Kidney epithelial cell (primary cell): Measurements from ENCODE around the gene LIPN. TPM values are rescaled to one million over a fixed set of nuclear protein-coding genes. Genes with fewer than 3 reads are reported as not detected.

Source experiments
- DNase-seq: peaks from one replicate; pipeline ENCODE4 v3.0.0-alpha.2; 2010; ENCODE audit warnings: low read depth
- H3K27me3 ChIP-seq: 2 replicates; pipeline ENCODE4 v1.6.0; 2011; ENCODE audit warnings: low read length; ENCODE audit not compliant: control insufficient read depth, insufficient read depth
- H3K36me3 ChIP-seq: 2 replicates; pipeline ENCODE4 v1.5.1; 2011; ENCODE audit warnings: low read length; ENCODE audit not compliant: control insufficient read depth, insufficient read depth
- H3K4me3 ChIP-seq: 2 replicates; pipeline ENCODE4 v1.5.1; 2011; ENCODE audit warnings: low read depth, mild to moderate bottlenecking, control low read depth, low read length
- CTCF ChIP-seq: IDR thresholded peaks from 2 replicates; pipeline ENCODE4 v1.5.1; 2011; ENCODE audit warnings: mild to moderate bottlenecking, moderate library complexity, low read length, control low read depth, inconsistent platforms; ENCODE audit not compliant: insufficient read depth, poor library complexity, severe bottlenecking
- total RNA-seq: library from RNA; depleted of rRNA; stranded (reverse); fragments of >200 nt; gene quantifications from 2 replicates; pipeline ENCODE4 v1.2.3, GENCODE V29; 2015

LIPN gene
- total RNA-seq, 1 donor from 2014 or later, result not detected

GRCh38 chr10:88793712-88794299 lies 34.0 kb downstream of the LIPN start:
- no peaks in the 10 kb centered on the region for H3K27me3 ChIP-seq
- H3K36me3 ChIP-seq, result no peaks in the 10 kb centered on the region
- TF ChIP-seq CTCF, result no peak
- DNase-seq, result no peak
- H3K4me3 ChIP-seq, result no peak overlapping the region

GRCh38 chr10:88794731-88795130 lies 34.9 kb downstream of the LIPN start:
- Histone ChIP-seq H3K27me3 (no peaks in the 10 kb centered on the region), H3K4me3 (no peak overlapping the region), H3K36me3 (no peaks in the 10 kb centered on the region)
- no peak for TF ChIP-seq CTCF
- DNase-seq, result no peak

- TF ChIP-seq CTCF, result no peak
- no peak for DNase-seq
- no peaks in the 10 kb centered on the region for H3K36me3 ChIP-seq
- H3K27me3 ChIP-seq, result no peaks in the 10 kb centered on the region
- no peak overlapping the region for H3K4me3 ChIP-seq
Measured at GRCh38 chr10:88800152-88801125, 40.6 kb downstream of the LIPN start.

GRCh38 chr10:88802523-88803285 lies 42.9 kb downstream of the LIPN start, which contains the start of gene LIPM:
Gene LIPM (plus strand): TSS chr10:88802730. CDS start chr10:88802897, 167 bp downstream.
- H3K4me3 ChIP-seq, result no peak within 1 kb of the TSS
- no peak for TF ChIP-seq CTCF
- no peaks in the 10 kb centered on the region for H3K36me3 ChIP-seq
- no peak for DNase-seq
- no peaks in the 10 kb centered on the region for H3K27me3 ChIP-seq

- no peaks in the 10 kb centered on the region for H3K36me3 ChIP-seq
- DNase-seq, result no peak
- H3K27me3 ChIP-seq, result no peaks in the 10 kb centered on the region
- no peak overlapping the region for H3K4me3 ChIP-seq
- no peak for TF ChIP-seq CTCF
Measured at GRCh38 chr10:88803641-88804040, 43.8 kb downstream of the LIPN start.
